GM18873 (cell line): ENCODE results near the gene CDH1.
"Not testable (repeated sequence)": the region's sequence is repeated elsewhere in the genome, so short reads cannot be mapped to it uniquely, and the experiment has no call there.

ENCODE experiments used
- ATAC-seq: cut with Tn5 transposase; IDR thresholded peaks from one replicate; pipeline ENCODE4 v1.9.1; 2021; ENCODE audit warnings: mild to moderate bottlenecking, moderate library complexity, moderate number of reproducible peaks; ENCODE audit not compliant: unreplicated experiment, low FRiP score

Gene CDH1

GRCh38 chr16:68786685-68787418 lies 49.8 kb downstream of the CDH1 start:
- ATAC-seq = no peak

DNA sequence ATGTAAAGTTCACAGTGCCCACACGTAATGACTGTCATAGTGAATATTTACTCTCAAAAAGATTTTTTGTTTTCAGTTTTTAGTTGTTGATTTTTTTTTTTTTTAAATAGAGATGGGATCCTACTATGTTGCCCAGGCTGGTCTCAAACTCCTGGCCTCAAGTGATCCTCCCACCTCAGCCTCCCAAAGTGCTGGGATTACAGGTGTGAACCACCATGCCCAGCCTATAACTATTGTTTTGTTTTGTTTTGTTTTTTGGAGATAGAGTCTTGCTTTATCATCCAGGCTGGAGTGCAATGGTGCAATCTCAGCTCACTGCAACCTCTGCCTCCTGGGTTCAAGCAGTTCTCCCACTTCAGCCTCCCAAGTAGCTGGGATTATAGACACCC lies 50.3 kb downstream of the CDH1 start:
- ATAC-seq = not testable (repeated sequence)

GRCh38 chr16:68790130-68790761 lies 53.2 kb downstream of the CDH1 start:
- ATAC-seq = no peak

- ATAC-seq = no peak
These were observed 53.9 kb downstream of the CDH1 start for GRCh38 chr16:68790944-68791343.

- ATAC-seq = no peak
These were observed 55.6 kb downstream of the CDH1 start for GRCh38 chr16:68792465-68793324.

DNA sequence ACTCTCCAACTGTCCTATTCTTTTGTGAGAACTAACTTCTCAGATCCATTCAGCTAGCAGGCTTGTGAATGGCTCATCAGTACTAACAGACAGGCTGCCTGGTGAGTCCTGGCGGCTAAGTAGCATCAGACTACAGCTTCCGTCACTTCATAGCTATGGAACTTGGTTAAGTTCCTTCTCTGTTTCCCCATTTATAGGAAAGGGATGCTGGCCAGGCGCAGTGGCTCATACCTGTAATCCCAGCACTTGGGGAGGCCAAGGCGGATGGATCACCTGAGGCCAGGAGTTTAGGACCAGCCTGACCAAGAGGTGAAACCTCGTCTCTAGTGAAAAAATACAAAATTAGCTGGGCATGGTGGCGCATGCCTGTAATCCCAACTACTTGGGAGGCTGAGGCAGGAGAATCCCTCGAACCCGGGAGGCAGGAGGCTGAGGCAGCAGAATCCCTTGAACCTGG lies 56.3 kb downstream of the CDH1 start:
- ATAC-seq = no peak

DNA sequence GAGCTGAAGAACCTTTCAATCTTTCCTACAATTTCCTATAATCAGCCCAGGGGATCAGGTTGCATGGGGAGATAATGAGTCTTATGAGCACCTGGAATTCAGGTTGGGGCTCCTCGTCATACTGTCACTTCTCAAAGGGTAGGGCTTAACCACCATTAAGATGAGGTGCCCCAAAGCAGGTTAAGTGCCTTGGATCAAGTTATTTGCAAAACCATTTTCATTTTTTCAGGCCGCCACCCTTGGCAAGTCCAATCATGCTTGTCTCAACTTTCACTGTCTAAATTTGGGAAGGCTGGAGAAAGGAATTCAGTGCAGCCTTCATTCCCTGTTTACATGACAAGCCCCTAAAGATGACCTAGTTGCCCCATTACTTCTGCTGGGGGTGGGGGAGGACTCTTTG lies 61.3 kb downstream of the CDH1 start:
- ATAC-seq = no peak

- no peak for ATAC-seq
These were observed 63.3 kb downstream of the CDH1 start for GRCh38 chr16:68800257-68800875.

DNA sequence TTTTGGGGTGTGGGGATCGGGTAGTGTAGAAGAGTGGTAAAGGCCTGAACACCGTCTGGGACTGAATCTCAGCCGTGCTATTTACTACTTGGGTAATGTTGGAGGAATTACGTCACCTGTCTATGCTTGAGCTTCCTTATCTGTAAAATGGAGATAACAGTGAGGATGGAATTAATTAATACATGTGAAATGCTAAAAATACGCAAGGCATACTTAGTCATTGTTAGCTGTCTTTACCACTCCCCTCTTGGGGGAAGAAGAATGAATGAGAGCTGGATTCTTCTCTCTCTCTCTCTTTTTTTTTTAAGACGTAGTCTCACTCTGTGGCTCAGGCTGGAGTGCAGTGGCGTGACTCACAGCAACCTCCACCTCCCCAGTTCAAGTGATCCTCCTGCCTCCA lies 65.1 kb downstream of the CDH1 start:
- ATAC-seq = no peak

DNA sequence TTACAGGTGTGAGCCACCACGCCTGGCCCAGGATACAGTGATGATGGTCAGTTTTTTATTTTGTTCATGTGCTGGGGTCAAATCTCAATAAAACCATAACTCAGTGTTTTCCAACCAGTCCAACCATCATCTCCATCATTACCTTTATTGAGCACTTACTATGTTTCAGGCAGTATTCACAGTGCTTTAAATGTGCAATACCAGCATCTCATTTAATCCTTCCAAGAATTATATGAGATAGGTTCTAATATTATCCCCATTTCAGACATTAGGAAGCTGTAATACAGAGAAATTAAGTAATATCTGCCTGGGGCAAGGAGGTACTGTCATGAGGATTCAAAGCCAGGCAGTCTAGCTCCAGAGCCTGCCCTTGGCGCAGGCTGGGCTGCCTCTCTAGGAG lies 69.3 kb downstream of the CDH1 start:
- ATAC-seq = no peak

DNA sequence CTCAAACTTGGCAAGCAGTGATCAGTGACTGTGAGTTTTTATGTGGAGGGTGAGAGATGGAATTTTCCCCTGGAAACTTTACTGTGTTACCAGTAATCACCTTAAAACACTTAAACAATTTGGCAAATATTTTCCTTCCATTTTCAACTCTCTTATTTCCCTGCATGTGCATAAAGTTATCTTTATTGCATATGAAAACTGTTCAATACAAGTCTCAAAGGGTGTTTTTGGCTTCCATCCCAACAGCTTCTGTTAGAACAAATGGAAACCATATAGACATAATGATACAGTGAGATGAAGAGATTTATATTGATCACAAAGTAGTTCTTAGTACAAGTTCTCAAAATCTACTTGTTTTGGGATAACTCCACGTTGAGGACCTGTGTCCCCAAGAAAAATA lies 69.9 kb downstream of the CDH1 start:
- ATAC-seq = no peak

DNA sequence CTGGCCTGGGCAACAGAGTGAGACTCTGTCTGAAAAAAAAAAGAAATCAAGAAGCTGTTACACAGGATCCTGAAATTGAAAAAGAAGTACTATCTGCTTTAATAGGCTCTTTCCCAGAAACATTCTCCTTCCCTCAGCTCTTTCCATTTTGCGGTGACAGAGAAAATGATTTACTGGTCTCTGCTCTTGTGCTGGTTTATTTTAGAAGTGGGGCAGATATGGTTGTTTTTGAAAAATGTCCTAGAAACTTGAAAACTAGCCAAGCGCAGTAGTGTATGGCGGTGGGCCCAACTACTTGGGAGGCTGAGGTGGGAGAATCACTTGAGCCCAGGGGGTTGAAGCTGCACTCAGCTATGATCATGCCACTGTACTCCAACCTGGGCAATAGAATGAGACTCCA lies 77.4 kb downstream of the CDH1 start:
- no peak for ATAC-seq

DNA sequence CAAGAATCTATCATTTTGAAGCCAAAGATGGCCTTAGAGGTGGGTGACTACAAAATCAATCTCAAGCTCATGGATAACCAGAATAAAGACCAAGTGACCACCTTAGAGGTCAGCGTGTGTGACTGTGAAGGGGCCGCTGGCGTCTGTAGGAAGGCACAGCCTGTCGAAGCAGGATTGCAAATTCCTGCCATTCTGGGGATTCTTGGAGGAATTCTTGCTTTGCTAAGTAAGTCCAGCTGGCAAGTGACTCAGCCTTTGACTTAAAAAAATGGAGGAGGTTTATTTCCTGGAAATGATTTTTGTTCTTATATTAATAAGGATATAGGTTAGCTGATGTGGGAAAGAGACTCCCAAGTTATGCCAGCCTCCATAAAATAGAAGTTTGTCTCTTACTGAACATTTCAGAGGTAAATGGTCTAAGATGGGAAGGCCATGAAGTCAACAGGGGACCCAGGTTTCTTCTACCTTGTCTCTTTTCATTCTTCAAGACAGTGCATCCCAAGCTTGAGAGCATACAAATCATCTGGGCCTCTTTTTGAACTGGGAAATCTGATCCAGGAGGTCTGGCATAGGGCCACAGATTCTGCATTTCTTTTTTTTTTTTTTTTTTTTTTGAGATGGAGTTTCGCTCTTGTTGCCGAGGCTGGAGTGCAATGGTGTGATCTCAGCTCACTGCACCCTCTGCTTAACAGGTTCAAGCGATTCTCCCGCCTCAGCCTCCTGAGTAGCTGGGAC lies 86.5 kb downstream of the CDH1 start:
- ATAC-seq = no peak

- no peak for ATAC-seq
These were observed 88.3 kb downstream of the CDH1 start for GRCh38 chr16:68825427-68825826.

DNA sequence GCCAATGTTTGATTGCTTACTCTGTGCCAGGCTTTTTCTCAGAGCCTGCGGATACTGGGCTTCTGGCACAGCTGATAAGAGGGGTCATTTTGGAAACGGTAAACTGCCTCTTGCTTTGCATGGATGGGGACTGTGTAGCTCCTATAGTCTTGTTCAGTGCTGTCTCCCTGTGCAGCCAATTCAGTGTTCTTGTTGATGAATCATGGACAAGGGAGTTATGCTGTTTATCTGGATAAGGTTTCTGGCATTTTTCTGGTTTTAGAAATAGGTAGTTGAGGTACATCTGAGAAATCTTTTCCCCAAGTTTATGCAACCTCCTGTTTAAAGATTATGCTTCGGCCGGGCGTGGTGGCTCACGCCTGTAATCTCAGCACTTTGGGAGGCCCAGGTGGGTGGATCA lies 89.6 kb downstream of the CDH1 start:
- ATAC-seq = no peak

GRCh38 chr16:68833251-68833650 lies 96.2 kb downstream of the CDH1 start:
- no peak for ATAC-seq

GRCh38 chr16:68834550-68834949 lies 97.5 kb downstream of the CDH1 start:
- ATAC-seq = no peak

GRCh38 chr16:68835970-68836369 lies 98.9 kb downstream of the CDH1 start:
- no peak for ATAC-seq

DNA sequence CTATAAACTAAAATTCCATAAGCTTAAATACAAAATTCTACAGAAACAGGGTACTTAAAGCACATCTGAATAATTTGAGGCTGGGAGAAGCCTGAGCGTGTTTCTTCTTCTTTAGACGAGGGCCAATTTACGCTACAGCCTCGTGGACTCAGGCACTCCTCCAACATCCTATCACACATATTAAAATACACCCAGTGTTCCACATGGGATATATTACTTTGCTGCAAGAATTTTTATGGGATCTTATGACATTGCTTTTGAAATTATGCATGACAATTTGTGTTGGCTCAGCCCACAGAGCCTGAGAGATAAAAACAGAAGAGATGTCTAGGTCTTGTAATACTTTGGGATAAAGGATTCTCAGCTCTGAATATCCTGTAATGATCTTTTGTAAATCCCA lies 102.7 kb downstream of the CDH1 start:
- no peak for ATAC-seq

DNA sequence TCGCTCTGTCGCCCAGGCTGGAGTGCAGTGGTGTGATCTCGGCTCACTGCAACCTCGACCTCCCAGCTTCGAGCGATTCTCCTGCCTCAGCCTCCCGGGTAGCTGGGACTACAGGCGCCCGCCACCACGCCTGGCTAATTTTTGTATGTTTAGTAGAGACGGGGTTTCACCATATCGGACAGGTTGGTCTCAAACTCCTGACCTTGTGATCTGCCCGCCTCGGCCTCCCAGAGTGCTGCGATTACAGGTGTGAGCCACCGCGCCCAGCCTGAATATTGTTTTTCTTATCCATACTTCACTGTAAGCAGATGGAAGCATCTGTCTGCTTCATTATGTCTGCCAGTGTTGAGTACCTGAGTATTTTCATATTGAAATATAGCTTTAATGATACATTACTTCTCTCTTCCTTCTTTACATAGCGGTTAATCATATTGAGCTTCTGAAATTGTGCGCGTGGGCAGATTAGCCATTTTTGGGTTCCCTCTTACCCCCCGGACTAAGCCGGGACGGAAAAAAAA lies 105.9 kb downstream of the CDH1 start:
- not testable (repeated sequence) for ATAC-seq
